Testis (tissue), 2 donors: Measurements from ENCODE around the gene SERTAD1.

Experiments used
- CTCF ChIP-seq, 3 experiments: fragments of 450-650 bp in 2 of 3; fragments of 200-600 bp in 1 of 3; sonication (generic) in 1 of 3; IDR thresholded peaks; one replicate each; pipeline ENCODE4 v1.5.1; 2016 to 2019; ENCODE audit warnings: antibody characterized with exemption in 3 of 3, mild to moderate bottlenecking in 2 of 3, moderate library complexity in 1 of 3
- POLR2A ChIP-seq: fragments of 450-650 bp; IDR thresholded peaks from one replicate; pipeline ENCODE4 v1.6.1; 2017; ENCODE audit warnings: antibody characterized with exemption, mild to moderate bottlenecking, moderate library complexity

- TF ChIP-seq CTCF (IDR thresholded peaks at IDR 0.05) (no peak), POLR2A (no peak)
These were observed 32.3 kb upstream of the SERTAD1 start for GRCh38 chr19:40457953-40458596.
